Uterus (tissue), 2 donors: ENCODE data around the gene CYP26B1.

Source experiments
- POLR2A ChIP-seq, 2 donors: fragments of 450-650 bp; IDR thresholded peaks; one replicate each; pipeline ENCODE4 v1.6.1; 2016; ENCODE audit warnings: antibody characterized with exemption in 2 of 2, mild to moderate bottlenecking in 1 of 2, moderate library complexity in 1 of 2
- TF ChIP-seq, protein P1 (sequence below), 4 experiments: fragments of 200-600 bp in 2 of 4; fragments of 450-650 bp in 2 of 4; sonication (generic) in 2 of 4; IDR thresholded peaks; one replicate each; pipeline ENCODE4 v1.5.1; 2016 to 2019; ENCODE audit warnings: antibody characterized with exemption in 4 of 4, mild to moderate bottlenecking in 2 of 4, moderate library complexity in 1 of 4

DNA sequence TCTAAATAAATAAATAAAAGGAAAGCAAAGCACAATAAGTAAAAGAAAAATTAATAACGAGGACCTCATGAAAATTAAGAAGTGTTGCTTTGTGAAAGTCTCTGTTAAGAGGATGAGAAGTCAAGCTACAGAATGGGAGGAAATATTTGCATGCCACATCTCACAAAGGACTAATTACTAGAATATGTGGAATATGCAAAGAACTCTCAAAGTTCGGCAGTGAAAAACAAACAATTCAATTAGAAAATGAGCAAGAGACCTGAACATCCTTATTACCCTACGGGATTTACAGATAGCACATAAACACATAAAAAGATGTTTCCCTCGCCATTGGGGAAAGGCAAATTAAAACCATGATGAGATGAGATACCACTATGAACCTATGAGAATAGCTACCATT lies 23.3 kb downstream of the CYP26B1 start:
- TF ChIP-seq, protein P1, sequence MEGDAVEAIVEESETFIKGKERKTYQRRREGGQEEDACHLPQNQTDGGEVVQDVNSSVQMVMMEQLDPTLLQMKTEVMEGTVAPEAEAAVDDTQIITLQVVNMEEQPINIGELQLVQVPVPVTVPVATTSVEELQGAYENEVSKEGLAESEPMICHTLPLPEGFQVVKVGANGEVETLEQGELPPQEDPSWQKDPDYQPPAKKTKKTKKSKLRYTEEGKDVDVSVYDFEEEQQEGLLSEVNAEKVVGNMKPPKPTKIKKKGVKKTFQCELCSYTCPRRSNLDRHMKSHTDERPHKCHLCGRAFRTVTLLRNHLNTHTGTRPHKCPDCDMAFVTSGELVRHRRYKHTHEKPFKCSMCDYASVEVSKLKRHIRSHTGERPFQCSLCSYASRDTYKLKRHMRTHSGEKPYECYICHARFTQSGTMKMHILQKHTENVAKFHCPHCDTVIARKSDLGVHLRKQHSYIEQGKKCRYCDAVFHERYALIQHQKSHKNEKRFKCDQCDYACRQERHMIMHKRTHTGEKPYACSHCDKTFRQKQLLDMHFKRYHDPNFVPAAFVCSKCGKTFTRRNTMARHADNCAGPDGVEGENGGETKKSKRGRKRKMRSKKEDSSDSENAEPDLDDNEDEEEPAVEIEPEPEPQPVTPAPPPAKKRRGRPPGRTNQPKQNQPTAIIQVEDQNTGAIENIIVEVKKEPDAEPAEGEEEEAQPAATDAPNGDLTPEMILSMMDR (IDR thresholded peaks at IDR 0.05), result no peak
- TF ChIP-seq POLR2A (IDR thresholded peaks at IDR 0.05), result no peak
